Vagina (tissue), 2 donors: ENCODE results near the gene PLAAT3.

ENCODE experiments used
- CTCF ChIP-seq, 3 experiments: fragments of 450-650 bp in 2 of 3; fragments of 200-600 bp in 1 of 3; sonication (generic) in 1 of 3; IDR thresholded peaks; one replicate each; pipeline ENCODE4 v1.5.1; 2017 to 2019; ENCODE audit warnings: antibody characterized with exemption in 3 of 3, mild to moderate bottlenecking in 2 of 3, moderate library complexity in 2 of 3
- POLR2A ChIP-seq, 2 donors: fragments of 450-650 bp; IDR thresholded peaks; one replicate each; pipeline ENCODE4 v1.6.1; 2017; ENCODE audit warnings: antibody characterized with exemption in 2 of 2, mild to moderate bottlenecking in 2 of 2, moderate library complexity in 2 of 2
- POLR2AphosphoS5 ChIP-seq, 2 donors: sonication (generic); formaldehyde crosslinking; IDR thresholded peaks; one replicate each; pipeline ENCODE4 v1.9.0; 2017; ENCODE audit warnings: antibody characterized with exemption in 2 of 2, mild to moderate bottlenecking in 2 of 2, low read depth in 1 of 2; ENCODE audit not compliant: insufficient read depth in 1 of 2

GRCh38 chr11:63553759-63554158 lies 60.5 kb downstream of the PLAAT3 start:
- TF ChIP-seq CTCF (IDR thresholded peaks at IDR 0.05) (no peak), POLR2A (IDR thresholded peaks at IDR 0.05) (no peak), POLR2AphosphoS5 (IDR thresholded peaks at IDR 0.05; ENCODE audit: insufficient read depth in 1 of 2, low read depth in 1 of 2) (no peak)
